AML-193 (cell line): ENCODE data around the gene PLS3.
"Not testable (repeated sequence)": the region's sequence is repeated elsewhere in the genome, so short reads cannot be mapped to it uniquely, and the experiment has no call there.

Experiments used
- DNase-seq, 2 experiments: peaks; one replicate each; lab custom pipeline; 2025; lab: John Stamatoyannopoulos, UW

Gene PLS3, protein sequence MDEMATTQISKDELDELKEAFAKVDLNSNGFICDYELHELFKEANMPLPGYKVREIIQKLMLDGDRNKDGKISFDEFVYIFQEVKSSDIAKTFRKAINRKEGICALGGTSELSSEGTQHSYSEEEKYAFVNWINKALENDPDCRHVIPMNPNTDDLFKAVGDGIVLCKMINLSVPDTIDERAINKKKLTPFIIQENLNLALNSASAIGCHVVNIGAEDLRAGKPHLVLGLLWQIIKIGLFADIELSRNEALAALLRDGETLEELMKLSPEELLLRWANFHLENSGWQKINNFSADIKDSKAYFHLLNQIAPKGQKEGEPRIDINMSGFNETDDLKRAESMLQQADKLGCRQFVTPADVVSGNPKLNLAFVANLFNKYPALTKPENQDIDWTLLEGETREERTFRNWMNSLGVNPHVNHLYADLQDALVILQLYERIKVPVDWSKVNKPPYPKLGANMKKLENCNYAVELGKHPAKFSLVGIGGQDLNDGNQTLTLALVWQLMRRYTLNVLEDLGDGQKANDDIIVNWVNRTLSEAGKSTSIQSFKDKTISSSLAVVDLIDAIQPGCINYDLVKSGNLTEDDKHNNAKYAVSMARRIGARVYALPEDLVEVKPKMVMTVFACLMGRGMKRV

DNA sequence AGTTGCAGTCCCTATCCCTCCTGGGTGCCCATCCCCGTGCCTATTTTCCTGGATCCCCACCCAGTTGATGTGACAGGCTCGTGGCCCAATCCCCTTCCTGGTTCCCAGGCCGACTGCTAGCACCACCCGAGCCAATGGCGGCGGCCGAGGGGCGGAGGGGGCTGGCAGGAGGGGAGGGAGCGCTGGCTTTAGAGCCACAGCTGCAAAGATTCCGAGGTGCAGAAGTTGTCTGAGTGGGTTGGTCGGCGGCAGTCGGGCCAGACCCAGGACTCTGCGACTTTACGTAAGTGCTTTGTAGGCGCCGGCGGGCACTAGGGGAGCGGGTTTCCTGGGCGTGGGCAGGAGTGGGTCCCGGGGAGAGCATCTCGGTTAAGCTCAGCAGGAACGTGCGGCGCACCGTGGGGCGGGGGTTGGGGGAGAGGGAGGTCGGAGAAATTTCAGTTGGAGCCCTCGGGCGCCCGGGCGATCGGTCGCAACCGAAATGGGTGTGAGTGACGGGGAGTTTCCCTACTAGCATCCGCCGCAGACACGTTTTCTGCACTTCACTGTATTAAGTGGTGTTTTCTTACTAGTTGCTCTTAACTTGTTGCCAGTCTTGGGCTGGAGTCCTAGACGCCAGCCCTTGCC, at the start of gene PLS3:
Gene PLS3, plus strand, starts transcription at position 197 of the 627 bp plus-strand sequence. CDS start 49,077 bp downstream, outside the sequence.
- no peak for DNase-seq

DNA sequence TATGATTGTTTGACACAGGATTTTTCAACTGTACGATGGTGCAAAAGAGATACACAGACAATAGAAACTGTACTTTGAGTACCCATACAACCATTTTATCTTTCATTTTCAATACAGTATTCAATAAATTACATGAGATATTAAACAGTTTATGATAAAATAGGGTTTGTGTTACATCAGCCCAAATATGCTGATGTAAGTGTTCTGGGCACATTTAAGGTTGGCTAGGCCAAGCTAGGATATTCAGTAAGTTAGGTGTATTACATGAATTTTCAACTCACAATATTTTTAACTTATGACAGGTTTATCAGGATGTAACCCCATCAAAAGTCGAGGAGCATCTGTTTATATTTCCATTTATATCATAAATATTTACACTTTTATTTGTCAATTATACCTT, 42.9 kb upstream of the PLS3 start:
- DNase-seq: no peak

DNA sequence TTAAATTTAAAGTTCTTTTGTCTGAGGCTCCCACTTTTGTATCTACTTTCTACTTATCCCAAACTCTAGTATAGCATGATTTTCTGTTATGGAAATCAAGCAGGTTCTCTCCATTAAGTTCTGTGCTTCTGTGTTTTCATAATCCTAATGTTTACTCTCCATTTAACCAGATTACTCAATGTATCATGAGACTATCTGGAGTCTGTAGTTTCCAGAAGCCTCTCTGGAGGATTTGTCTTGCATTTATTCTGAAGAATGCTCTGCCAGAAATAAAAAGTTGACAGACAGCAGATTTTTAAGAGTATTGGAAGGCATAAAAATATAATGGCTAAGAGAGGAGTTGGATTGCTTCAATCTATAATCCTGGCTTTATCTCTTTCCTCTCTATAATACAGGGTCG, 39.2 kb upstream of the PLS3 start:
- DNase-seq: no peak

DNA sequence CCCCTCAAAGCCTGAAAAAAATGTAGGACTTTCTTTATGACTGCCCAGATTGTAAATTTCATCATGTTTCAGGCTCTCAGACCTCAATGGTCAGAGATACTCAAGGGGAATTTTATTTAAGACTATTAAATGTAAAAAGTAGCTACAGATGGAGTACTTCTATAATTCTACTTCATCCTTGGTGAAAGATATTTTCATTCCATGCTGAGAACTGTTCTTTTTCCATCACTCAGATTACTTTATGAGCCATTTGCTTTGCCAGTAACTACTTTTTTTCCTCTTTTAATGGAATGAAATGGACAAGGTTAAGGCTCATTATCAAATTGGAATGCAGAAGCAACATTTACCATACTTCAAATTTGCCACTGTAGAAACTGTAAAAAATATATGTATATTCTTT, 38.0 kb upstream of the PLS3 start:
- no peak for DNase-seq

DNA sequence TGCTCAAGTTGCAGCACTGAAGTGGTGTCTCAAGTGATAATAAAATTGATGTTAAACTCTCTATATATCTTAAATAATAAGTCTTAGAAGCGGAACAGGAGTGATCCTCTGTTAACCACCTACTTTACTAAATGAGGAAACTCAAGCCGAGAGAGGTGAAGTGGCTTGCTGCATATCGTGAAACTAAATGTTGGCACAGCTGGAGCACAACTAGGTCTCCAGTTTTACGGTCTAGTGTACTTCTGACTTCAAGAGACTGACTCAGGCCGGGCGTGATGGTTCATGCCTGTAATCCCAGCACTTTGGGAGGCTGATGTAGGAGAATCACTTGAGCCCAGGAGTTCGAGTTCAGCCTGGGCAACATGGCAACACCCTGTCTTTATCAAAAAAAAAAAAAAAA, 35.5 kb upstream of the PLS3 start:
- DNase-seq: no peak

DNA sequence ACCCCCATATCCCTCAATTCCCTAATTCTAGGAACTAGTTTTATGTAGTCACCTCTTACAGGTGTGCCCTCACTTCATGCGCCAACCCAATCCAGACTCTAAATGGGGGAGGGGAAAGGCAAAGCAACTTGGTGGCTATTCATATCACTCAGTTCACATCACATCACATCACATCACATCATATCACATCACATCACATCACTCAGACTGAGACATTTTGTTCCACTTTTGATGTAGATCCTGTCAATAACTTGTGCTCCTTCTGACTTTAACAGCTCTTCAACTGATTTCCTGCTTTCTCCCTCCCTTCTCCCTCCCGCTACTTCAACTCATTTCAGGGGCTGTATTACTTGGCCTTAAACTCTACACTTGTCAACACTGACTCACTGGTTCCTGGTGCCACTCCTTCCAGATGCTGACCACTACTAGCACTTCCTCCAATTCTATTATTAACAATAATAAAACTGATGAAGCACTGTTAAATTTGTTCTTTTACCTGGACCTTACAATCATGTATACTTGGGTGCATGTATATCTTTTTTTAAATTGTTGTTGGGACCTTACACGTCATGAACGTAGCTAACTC, 29.1 kb upstream of the PLS3 start:
- DNase-seq: no peak

DNA sequence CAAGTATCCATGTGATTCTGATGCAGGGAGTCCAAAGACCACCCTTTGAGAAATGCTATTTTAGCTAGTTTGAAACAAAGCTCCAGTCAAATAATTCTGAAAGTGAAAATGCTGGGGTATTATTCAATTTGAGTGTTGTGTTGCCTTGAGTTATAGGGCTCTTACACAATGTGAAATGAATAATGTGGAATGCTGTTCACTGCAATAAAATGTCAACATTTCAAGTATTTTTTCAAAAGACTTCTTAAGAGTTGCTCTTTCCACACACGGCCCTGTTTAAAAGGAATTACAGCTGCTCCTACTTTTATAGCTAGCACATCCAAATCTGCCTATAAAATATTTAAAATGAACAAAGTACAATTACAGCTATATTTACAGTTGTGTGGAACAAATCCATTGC, 27.5 kb upstream of the PLS3 start:
- DNase-seq: no peak

DNA sequence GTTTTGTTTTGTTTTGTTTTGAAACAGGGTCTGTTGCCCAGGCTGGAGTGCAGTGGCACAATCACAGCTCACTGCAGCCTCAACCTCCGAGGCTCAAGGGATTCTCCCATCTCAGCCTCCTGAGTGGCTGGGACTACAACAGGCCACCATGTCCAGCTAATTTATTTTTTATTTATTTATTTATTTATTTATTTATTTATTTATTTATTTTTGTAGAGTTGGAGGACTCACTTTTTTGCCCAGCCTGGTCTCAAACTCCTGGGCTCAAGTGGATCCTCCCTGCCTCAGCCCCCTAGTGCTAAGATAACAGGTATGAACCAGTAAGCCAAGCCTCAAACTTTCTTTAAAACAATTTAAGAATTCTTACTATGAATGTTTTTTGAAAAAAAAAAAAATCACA, 26.6 kb upstream of the PLS3 start:
- no peak for DNase-seq

DNA sequence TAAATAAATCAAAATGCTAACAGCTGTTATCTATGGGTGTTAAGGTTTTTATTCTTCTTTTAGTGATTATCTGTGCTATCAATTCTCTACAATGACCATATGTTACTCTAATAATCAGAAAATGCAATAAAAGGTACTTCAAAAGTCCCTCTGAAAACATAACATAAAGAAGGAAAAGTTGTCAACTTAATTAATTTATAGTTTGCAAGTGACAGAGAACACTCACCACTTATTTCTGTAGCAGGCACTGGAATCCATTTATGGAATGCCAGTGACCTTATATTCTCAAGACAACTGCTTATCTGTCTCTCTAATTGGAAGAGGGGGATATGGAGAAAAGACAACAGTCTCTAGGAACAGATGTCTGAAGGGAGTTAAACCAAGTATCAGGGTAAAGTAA, 25.6 kb upstream of the PLS3 start:
- no peak for DNase-seq

DNA sequence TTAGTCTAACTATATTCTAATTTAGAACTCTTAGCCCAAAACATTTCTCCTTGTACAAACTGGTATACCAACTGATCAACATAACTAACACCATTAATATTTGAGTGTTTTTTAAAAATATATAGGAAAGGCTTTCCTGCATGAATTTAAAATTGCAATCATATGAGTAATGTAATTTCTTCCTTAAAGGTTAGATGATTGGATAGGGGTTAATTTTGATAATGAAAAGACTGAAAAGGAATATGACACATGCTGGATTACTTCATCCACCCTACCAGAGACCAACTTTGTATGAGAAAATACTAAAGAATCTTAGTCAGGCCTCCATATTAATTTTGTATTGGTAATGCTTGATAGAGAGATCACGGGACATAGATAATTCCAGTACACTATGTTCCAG, 25.1 kb upstream of the PLS3 start:
- DNase-seq: no peak

DNA sequence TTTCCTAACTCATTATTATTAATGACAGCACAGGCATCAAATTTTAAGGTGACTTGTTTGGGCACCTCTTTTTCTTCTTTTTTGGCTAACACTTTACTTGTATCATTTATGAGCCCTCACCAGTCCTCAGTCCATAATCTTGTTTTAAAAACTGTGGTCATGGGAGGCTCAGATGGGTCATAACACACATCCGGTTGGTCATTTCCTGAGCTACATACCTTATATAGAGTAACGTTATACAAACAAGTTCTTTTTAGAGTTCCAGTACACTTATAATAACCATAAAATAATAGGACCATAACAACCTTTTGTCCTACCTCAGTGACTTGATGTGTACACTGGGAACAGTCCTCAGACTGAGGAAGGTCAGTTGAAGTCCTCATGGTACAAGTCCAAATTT, 21.1 kb upstream of the PLS3 start:
- no peak for DNase-seq

DNA sequence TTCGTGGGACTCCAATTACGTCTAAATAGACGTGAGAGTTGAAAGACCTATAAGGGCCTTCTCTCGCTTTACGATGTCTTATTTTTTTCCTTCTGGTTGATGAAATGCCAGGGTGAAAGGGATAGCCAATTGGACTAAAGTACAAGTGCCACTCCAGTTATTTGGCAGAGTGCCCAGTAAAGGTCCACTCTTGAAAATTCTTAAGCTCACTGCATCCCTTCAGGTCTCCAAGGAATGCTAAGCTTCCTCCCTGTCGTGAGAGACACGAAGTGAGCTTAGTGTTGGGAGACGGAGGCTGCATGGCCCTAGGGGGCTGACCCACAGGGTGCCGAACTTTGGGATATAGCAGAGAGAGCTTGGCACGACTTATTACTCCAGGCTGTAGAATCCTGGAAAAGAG, 19.9 kb upstream of the PLS3 start:
- not testable (repeated sequence) for DNase-seq

DNA sequence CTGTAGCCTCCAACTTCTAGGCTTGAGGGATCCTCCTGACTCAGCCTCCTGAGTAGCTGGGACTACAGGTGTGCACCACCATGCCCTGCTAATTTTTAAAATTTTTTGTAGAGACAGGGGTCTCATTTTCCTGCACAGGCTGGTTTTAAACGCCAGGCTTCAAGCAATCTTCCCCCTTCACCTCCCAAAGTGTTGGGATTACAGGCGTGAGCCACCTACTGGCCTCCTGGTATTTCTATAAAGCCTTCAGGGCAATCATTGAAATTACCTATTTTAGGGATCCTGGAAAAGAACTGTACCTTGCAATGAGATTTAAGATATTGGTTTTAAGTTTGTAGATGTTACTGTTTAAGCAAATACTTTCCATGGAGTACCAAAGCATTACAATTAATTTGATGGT, 13.5 kb upstream of the PLS3 start:
- no peak for DNase-seq

DNA sequence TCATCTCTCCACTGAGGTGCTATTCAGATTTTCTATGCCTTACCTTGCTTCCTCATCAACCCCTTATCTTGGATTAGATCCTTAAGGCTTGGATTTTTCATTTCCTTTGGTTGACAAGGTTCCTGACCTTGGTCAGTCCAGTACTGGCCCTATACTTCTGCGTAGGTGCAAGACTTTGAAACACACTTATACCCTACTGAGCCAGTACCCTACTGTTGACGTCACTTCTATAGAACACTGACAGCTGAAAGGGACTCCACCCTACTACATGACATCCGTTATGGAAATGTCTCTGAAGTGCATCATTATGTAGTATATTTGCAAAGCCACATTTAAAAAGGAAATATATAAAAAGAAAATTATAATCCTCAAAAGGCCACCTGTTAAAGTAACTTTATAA, 12.0 kb upstream of the PLS3 start:
- DNase-seq: no peak

DNA sequence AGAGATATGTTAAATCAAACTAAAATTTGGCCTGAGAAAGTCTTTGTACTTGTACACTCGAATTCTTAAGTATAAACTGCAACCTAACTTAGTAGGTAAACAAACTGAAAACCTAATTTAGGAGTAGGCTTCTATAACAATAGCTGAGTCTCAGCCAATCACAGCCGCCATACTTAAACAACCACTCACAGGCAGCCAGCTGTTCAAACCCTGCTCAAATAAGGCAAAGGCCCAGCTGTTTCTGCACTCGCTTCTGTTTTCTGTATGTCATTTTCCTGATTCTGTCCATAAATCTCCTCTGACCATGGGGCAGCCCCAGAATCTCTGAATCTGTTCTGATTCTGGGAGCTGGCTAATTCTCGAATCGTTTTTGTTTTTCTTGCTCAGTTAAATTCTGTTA, 7.8 kb upstream of the PLS3 start:
- no peak for DNase-seq

DNA sequence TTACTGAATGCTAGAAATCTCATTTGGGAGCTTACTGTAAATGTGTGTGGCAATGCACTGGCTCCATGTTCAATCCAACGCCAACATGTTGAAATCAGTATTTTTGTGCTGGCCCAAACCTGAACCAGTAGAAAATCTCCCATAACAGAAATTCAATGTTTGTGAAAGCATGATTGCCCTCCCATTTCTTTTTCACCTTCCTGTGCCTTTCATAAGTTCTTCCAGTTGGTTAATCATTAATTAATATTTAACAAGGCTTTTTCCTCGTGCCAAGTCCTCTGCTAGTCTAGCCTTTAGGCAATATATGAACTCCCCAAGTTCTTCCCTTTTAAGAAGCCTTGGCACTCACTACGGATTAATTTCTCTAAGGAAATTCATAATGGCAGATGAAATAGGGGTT, 1.3 kb upstream of the PLS3 start:
- no peak for DNase-seq

DNA sequence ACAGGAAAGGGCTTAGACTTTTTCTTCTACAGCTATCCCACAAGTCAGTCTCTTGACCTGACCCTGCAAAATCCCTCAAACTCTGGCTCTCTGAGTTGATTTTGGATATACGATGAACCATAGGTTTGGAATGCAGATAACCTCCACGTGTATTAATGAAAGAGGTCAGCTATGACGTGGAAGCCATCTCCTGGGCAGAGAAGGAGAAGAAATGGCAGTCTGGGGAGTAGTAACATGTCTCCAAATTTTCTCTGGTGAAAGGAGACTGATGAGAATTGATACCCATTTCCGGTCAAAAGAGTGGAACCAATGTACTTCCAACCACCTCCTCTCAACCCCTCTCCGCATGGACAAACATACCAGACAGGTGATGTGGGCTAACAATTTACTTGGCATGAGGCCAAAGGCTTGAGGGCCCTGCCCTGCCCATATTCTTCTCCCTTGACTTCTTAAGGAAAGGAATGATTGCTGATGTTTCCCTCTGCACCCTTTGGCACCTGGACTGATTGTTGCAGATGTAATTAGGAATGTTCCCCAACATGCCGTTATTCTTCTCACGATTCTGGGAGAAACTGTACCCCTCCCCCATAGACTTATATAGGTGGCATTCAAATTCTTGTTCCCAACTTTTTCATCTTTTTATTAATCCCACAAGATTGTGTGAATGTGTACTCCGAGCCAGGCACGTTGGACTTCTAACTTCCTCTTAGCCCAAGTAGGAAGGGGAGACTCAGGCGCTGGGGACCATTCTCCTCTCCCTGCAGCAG, 580 bp upstream of the PLS3 start:
- no peak for DNase-seq

DNA sequence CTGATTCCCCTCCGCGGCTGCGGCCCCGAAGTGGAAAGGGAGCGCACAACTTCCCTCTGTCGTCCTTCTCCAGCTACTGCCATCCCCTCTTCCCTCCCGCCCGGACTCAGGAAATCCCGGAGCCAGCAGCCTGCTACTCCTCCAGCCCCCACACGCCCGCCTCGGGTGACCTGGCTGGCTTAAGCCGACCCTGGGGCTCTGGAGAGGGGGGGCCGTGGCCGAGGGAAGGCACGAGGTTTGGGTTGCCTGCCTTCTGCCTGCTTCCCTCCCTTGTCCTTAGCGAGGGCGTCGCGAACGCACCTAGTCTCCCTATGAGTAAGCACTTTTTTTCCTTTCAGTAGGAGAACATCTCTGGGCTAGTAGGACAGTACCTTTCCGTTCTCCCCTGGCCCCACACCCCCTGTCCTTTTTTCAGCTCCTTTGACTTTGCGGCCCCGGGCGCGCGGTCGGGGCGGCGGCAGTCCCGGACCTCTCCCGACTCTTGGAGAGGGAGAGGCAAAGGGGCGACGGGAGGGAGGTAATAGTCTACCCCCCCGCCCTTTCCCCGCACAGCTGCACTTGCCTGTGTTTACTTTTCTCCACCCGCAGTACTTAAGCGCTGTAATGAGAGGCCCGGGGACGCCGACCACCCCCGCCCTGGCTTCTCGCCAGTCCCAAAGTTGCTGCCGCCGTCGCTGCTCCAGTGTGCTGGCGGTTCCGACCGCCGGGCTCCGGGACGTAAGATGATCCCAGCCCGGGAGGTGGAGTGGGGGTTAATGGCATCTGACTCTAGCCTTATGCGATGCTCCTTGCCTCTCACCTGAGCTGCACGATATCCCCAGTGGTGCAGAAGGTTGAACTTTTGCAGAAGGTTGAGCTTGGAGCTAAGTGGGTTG, 868 bp downstream of the PLS3 start:
- DNase-seq: no peak

DNA sequence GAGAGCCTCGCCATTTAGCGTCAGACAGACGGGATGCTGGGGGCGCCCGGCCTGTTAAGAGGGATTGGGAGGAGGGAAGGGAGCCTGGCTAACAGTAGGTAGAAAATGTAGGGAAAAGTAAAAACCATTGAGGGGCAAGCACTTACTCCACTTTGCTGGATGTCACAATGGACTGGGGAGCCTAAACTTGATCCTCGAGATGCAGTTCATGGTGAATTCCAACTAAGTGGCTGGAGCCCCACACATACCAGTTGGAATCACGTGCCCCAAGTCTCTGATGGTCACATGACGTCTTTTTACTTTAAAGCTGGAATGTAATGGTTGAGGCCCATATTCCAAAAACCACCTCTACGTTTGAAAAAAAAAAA, 1.5 kb downstream of the PLS3 start:
- DNase-seq: no peak

DNA sequence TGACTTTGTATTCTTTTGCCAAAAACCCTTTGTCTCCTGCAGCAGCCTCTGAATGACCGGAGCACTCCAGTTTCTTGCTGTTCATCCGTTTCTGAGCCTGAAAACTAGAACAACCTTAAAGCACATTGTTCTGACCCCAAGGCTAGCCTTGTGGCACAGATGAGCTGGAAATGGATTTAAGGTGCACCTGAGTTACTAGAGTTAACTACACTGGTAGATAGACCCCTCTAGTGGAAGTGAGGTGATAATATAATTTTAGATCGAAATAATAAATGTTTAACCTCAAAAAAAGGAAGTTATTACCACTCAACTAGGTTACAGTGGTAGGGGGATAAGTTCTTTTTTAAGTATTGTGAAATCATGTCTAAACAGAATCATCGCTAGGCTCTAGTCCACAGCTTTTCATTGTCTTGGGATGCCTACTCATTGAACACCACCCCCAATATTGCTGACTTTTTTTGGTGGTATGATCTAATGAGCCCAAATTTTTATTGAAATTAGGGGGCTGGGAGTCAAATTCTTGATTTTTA, 2.7 kb downstream of the PLS3 start:
- no peak for DNase-seq

DNA sequence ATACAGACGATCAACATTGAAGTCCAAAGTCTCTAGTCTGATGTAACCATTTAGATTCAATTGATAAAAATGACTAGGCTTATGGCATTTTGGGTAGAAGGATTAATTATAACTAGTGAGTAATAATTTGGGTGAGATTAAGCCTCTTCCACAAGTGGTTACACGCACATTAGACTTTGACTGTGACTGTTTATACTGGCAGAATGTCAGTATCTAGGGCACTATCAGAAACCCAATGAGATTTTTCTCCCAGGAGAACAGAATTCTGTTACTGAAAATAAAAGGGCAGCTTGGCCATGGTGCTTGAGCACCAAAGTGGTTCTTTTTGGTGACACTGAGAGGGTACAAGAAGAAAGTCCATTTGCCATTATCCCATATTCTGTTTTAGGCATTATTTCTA, 3.3 kb downstream of the PLS3 start:
- DNase-seq: no peak
